Measurements from ENCODE around the gene DPYSL3. TPM values are rescaled to one million over a fixed set of nuclear protein-coding genes. Genes with fewer than 3 reads are reported as not detected.

DPYSL3 gene
- polyA plus RNA-seq, 1 of the 3 experiments (the other 2 are of a cell fraction), result 123 TPM

DNA sequence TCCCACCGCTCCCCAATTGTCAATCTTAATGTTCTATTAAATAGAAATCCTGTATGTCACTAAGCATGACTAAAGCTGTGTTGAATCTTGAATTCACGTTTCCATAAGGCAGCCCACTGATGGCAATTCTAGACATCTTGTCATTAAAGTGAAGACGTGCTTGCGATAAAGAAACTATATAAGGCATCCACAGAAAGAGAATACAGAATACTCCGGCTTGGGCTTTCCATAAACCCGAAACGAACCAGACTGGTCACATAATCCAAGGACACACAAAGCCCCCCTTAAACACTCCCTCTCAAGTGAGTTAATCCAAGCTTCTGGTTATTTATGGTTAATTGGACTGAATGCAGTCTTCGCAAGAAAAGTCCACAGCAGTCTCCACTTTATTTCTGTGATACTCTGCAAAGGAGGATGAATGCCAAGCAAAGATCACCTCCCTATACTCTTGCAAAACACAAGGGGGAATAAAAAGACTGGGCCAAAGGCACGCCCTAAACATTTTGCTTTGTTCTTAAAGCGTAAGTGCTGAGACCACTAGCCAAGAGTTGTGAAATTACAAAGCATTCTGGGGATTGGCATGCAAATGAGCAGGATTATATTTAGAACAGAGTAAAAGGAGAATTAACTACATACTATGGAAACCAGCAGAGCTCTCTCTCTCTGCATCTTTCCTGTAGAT is 54.7 kb downstream of the DPYSL3 start:
- peaks cover 20% of the 10 kb centered on the region; the same call in 1 of the 2 replicates for H4K20me1 ChIP-seq (ENCODE audit: insufficient read depth)
- H3K79me2 ChIP-seq (ENCODE audit: insufficient read depth), result peaks cover 50% of the 10 kb centered on the region
- peak overlapping the region; percentile 96 for H3K4me2 ChIP-seq
- DNase-seq, result no peak
- no peaks in the 10 kb centered on the region for H3K9me2 ChIP-seq
- WGBS (ENCODE audit: low lambda C conversion rate), result 87% methylated on average over 10 of the region's 10 CpGs
- TF ChIP-seq GATA2 (CRISPR knock-in tag; IDR thresholded peaks at IDR 0.05) (no peak), CHD2 (IDR thresholded peaks at IDR 0.05; ENCODE audit: low read length, partially characterized antibody) (no peak), TCF12 (IDR thresholded peaks at IDR 0.05) (no peak), MEF2A (IDR thresholded peaks at IDR 0.05; ENCODE audit: borderline replicate concordance, low read depth) (no peak), EP300 (IDR thresholded peaks at IDR 0.05; ENCODE audit: borderline replicate concordance in 1 of 2, low read depth in 1 of 2, low read length in 1 of 2) (no peak), SMC3 (IDR thresholded peaks at IDR 0.05; ENCODE audit: low read depth, low read length) (no peak), MAX (IDR thresholded peaks at IDR 0.05; ENCODE audit: low read depth) (no peak), RXRA (IDR thresholded peaks at IDR 0.05; ENCODE audit: borderline replicate concordance, low read depth) (no peak), JUND (IDR thresholded peaks at IDR 0.05) (no peak), PBX3 (IDR thresholded peaks at IDR 0.05) (no peak), NRF1 (IDR thresholded peaks at IDR 0.05; ENCODE audit: low read depth, low read length) (no peak), MXI1 (IDR thresholded peaks at IDR 0.05; ENCODE audit: low read depth, low read length) (no peak), POLR2AphosphoS5 (IDR thresholded peaks at IDR 0.05; ENCODE audit: low read depth, low read length) (no peak), GABPA (IDR thresholded peaks at IDR 0.05; ENCODE audit: low read depth) (no peak)
- TF ChIP-seq, protein P1, sequence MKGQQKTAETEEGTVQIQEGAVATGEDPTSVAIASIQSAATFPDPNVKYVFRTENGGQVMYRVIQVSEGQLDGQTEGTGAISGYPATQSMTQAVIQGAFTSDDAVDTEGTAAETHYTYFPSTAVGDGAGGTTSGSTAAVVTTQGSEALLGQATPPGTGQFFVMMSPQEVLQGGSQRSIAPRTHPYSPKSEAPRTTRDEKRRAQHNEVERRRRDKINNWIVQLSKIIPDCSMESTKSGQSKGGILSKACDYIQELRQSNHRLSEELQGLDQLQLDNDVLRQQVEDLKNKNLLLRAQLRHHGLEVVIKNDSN (IDR thresholded peaks at IDR 0.05; ENCODE audit: borderline replicate concordance, low read depth), result no peak
- TF ChIP-seq, protein P2, sequence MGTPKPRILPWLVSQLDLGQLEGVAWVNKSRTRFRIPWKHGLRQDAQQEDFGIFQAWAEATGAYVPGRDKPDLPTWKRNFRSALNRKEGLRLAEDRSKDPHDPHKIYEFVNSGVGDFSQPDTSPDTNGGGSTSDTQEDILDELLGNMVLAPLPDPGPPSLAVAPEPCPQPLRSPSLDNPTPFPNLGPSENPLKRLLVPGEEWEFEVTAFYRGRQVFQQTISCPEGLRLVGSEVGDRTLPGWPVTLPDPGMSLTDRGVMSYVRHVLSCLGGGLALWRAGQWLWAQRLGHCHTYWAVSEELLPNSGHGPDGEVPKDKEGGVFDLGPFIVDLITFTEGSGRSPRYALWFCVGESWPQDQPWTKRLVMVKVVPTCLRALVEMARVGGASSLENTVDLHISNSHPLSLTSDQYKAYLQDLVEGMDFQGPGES (IDR thresholded peaks at IDR 0.05; ENCODE audit: low read depth, low read length), result no peak
- TF ChIP-seq, protein P3, sequence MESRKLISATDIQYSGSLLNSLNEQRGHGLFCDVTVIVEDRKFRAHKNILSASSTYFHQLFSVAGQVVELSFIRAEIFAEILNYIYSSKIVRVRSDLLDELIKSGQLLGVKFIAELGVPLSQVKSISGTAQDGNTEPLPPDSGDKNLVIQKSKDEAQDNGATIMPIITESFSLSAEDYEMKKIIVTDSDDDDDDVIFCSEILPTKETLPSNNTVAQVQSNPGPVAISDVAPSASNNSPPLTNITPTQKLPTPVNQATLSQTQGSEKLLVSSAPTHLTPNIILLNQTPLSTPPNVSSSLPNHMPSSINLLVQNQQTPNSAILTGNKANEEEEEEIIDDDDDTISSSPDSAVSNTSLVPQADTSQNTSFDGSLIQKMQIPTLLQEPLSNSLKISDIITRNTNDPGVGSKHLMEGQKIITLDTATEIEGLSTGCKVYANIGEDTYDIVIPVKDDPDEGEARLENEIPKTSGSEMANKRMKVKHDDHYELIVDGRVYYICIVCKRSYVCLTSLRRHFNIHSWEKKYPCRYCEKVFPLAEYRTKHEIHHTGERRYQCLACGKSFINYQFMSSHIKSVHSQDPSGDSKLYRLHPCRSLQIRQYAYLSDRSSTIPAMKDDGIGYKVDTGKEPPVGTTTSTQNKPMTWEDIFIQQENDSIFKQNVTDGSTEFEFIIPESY (IDR thresholded peaks at IDR 0.05; ENCODE audit: borderline replicate concordance, low read depth), result no peak
- peaks cover 17% of the 10 kb centered on the region for H3F3A ChIP-seq (replicated peaks; ENCODE audit: insufficient read depth)
- H3K9me3 ChIP-seq, result no peaks in the 10 kb centered on the region
- peaks cover 16 to 25% of the 10 kb centered on the region in 2 experiments for H3K4me1 ChIP-seq (ENCODE audit: control insufficient read depth in 1 of 2, insufficient read depth in 2 of 2, low read depth in 1 of 2, low read length in 1 of 2)
- peaks cover 0 to 7% of the 10 kb centered on the region in 2 experiments for H3K36me3 ChIP-seq (replicated peaks in 1 of 2; ENCODE audit: control insufficient read depth in 1 of 2, insufficient read depth in 2 of 2, low read length in 1 of 2)
- no peak overlapping the region for H3K4me3 ChIP-seq (ENCODE audit: low read depth in 2 of 2, low read length in 1 of 2)
- peak overlapping the region; percentile 61 to 90 for H3K27ac ChIP-seq (ENCODE audit: low read depth in 2 of 2, low read length in 1 of 2)
- H3K9ac ChIP-seq, result peak overlapping the region; percentile 93; the same call in 1 of the 2 replicates
- H3K27me3 ChIP-seq (ENCODE audit: insufficient read depth), result no peaks in the 10 kb centered on the region
- POLR2A ChIA-PET, result no interaction called here
- H2AFZ ChIP-seq (ENCODE audit: low read depth), result no peak overlapping the region
- CTCF ChIA-PET, result interaction anchor here (0.7 to 8.8 kb wide), 13 partner anchors 10 to 755 kb away, joined by 3 to 118 read pairs (median 8); partner anchors contain the start of gene DPYSL3

All from SK-N-SH (cell line).